Left colon (tissue), 2 donors: Measurements from ENCODE around the gene CLSTN2. TPM values are rescaled to one million over a fixed set of nuclear protein-coding genes. Genes with fewer than 3 reads are reported as not detected.

Experiments used
- ATAC-seq: fragments of 200-7000 bp; cut with Tn5 transposase; one replicate; pipeline ENCODE4 v1.9.1; 2020; ENCODE audit warnings: mild to moderate bottlenecking, moderate library complexity
- DNase-seq, 2 donors: peaks; one replicate each; pipeline ENCODE4 v3.0.0-alpha.2; 2020
- intact Hi-C, 2 donors: fragments of 100-400 bp; cut with DNase I in 1 of 2; cut with micrococcal nuclease in 1 of 2; formaldehyde crosslinking; loops; one replicate each; pipeline versions ENCODE4 v1.11.2 to v1.14.0; 2022; cut with DNase I, micrococcal nuclease
- total RNA-seq, 2 donors: library from RNA; stranded (reverse); fragmentation: NEBNext Ultra II Directional; extraction: Animal tissue kit (Norgen Biotek cat#: 25700); gene quantifications; one replicate each; pipeline ENCODE4 v1.2.1, GENCODE V29; 2021
- donor health status: DM: no; HTN: no; CAD: no.
- donor health status: DM: yes; HTN: yes; CAD: no.

CLSTN2 gene
- total RNA-seq, 2 donors from 2014 or later, result 0.98 to 2.4 TPM

DNA sequence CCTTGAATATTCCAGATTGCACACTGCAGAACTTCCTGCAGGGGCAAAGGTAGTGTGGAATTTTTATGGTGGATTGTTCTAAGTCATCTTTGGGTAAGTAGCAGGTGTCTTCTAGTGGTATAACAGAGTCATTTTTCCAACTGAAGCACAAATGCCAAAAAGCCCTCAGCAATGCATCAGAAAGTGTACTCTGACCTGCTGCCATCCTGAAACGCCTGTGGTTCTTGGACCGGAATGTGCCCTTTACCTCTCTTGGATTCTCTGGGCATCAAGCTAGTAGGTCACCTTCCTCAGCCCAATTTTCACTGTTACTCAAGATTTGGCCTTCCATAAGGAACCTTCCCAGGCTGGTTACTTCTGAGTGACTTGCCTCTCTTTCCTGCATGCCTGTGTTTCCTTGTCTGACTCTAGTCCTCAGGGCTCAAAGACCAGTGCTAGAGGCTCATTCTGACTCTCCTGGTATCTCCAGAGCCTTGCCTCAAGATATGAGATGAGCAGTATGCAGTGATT is 4.8 kb downstream of the CLSTN2 start:
- ATAC-seq (no peak), DNase-seq (no peak)
- intact Hi-C loops, result no loop called here

GRCh38 chr3:139940622-139941021 is 5.6 kb downstream of the CLSTN2 start:
- intact Hi-C loops, result no loop called here
- ATAC-seq (no peak), DNase-seq (no peak)

- DNase-seq, result no peak
- intact Hi-C loops, result no loop called here
- ATAC-seq, result no peak
Observed at GRCh38 chr3:139941580-139941979, 6.6 kb downstream of the CLSTN2 start.

GRCh38 chr3:139944256-139944910 is 9.4 kb downstream of the CLSTN2 start:
- intact Hi-C loops, result no loop called here
- ATAC-seq, result no peak

GRCh38 chr3:139945386-139945785 is 10.4 kb downstream of the CLSTN2 start:
- ATAC-seq (no peak), DNase-seq (no peak)
- intact Hi-C loops, result no loop called here

More at GRCh38 chr3:139944256-139944910, 9.4 kb downstream of the CLSTN2 start:
- DNase-seq, result no peak

DNA sequence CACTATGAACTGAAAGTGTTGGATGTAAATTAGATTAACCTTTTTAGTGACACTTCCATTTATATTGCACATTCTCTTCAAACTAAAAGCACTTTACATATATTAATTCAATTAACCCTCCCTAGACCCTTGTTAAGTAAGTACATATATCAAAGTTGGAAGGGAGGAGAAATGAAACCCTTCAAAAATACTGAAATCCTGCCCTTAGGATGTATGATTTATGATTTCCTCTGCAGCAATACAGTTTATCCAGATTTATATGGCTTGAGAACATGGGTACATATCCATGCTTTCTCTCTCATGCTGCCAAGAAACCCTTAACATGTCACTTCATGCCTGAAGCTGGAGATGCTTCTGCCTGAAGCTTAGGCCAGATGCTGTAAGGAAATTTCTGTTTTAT is 11.0 kb downstream of the CLSTN2 start:
- ATAC-seq (no peak), DNase-seq (no peak)
- intact Hi-C loops, result no loop called here

- no peak for ATAC-seq
- DNase-seq, result no peak
- intact Hi-C loops, result no loop called here
Observed at GRCh38 chr3:139948467-139948866, 13.5 kb downstream of the CLSTN2 start.

- no peak for ATAC-seq
- intact Hi-C loops, result no loop called here
Observed at GRCh38 chr3:139948898-139949297, 13.9 kb downstream of the CLSTN2 start.

DNA sequence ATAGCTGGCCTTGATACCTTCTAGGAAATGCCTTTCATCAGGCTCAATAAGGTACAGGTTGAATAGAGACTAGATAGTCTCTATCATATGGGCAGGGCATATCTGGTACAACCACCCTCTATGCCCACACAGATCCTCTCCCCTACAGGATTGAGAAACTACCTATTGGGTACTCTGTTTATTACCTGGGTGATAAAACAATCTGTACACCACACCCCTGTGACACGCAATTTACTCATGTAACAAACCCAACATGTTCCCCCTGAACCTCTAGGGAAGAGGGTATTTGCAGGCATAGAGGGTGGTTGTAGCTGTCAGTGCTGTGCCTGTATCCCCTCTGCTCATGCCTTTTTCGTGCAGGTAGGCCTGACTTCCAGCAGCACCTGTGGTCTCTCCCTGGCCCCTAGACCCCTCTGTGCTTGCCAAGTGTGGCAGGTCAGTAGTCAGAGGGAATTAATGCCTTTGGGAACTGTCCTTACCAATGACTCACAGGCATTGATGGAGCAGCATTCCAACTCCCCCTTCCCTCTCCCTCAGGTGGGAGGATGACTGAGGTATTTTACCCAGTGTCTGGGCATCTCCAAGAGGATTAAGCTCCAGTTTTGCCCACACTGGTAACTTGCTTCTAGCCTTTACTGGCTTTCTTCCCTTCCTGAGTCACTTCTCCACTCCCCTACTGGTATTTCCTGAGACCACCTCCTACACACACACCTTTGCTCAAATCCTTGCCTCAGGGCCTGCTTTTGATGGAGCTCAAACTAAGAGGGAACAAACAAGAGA is 18.3 kb downstream of the CLSTN2 start:
- DNase-seq, result no peak
- intact Hi-C loops, result no loop called here
- no peak for ATAC-seq

More at GRCh38 chr3:139948898-139949297, 13.9 kb downstream of the CLSTN2 start:
- DNase-seq, result no peak

- DNase-seq, result no peak
- no peak for ATAC-seq
- intact Hi-C loops, result no loop called here
Observed at GRCh38 chr3:139954146-139954860, 19.3 kb downstream of the CLSTN2 start.

- DNase-seq (no peak), ATAC-seq (no peak)
- intact Hi-C loops, result no loop called here
Observed at GRCh38 chr3:139957844-139958243, 22.9 kb downstream of the CLSTN2 start.

DNA sequence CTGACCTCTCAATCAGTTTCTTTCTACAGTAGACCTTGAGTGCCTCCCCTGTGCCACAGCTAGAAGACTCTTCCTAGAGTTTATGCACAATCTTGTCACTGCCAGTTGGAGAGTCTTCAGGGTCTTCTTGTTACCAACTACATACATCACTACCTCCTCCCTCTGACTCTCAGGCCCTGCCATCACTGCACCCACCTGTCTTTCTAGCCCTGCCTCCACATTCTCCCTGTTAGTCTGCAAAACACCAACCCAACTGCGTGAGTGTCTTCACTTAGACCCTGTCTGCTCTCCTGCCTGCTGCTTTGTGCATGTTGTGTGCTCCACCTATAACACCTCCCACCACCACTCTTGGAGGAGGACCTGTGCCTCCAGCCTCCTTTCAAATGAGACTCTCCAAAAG is 34.4 kb downstream of the CLSTN2 start:
- ATAC-seq (no peak), DNase-seq (no peak)
- intact Hi-C loops, result no loop called here

- intact Hi-C loops, result no loop called here
- ATAC-seq (no peak), DNase-seq (no peak)
Observed at GRCh38 chr3:139970526-139970925, 35.5 kb downstream of the CLSTN2 start.

DNA sequence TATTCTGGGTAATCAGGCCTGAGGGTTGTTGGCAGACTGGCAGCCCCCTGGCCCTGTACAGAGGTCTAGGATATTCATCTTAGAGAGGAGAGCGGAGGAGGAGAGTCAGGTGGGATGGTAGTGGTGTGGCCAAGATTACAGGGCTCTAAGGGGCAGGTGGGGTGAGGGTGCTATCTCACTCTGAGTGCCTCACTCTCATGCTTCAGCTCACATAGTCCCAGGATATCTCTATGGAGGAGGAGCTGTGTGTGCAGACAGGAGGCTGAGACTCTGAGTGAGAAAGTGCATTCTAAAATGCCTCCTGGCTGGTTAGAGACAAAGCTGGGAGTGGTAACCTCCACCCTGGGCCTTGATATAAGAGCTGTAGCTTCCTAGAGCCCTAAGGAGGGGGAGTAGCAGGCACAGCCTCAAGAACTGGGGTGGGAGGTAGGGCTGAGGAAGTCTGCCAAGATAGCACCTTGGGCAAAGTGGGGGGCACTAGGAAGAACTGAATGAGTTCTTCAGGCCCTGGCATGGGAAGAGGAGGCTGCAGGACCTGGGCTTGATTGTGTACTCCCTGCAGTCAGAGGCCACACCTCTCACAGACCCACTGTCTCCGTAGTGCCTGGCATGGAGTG is 39.9 kb downstream of the CLSTN2 start:
- no peak for ATAC-seq
- intact Hi-C loops, result no loop called here
- DNase-seq, result no peak

- intact Hi-C loops, result no loop called here
- no peak for ATAC-seq
- DNase-seq, result no peak
Observed at GRCh38 chr3:139975594-139976365, 40.8 kb downstream of the CLSTN2 start.

DNA sequence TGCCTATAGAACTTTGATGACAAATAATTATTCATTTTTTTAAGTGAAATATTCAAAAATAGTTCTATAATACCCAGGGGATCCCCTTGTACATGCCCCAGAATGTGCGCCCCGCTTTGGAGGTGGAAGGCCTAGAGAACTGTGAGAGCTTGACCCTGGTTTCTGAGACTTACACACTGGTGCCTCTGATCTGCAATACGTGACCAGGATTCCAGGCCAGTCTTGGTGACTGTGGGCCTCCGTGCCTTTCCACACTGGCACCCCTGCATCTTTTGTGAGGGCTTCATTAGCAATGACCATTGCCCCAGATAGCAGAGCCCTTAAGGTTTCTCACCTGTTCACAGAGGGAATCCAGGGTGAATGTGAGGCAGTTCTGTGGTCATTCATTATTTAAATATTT is 44.0 kb downstream of the CLSTN2 start:
- intact Hi-C loops, result no loop called here
- ATAC-seq (no peak), DNase-seq (no peak)

DNA sequence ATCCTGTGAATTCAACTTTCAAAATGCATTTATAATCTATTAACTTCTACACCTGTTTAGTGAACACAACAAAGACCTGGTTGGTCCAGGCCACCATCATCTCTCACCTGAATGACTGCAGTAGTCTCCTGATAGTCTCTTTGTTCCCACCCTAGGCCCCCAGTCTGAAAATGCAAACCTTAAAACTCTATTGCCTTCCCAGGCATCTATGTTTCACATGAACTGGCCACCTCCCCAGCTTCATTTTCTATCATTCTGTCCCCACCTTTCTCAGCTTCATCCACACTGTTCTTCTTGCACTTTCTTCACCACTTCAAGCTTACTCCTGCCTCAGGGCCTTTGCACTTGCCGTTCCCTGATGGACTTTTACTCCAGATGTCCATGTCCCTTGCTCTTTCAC is 45.0 kb downstream of the CLSTN2 start:
- ATAC-seq (no peak), DNase-seq (no peak)
- intact Hi-C loops, result no loop called here

- ATAC-seq (no peak), DNase-seq (no peak)
- intact Hi-C loops, result no loop called here
Observed at GRCh38 chr3:139982404-139982803, 47.4 kb downstream of the CLSTN2 start.

DNA sequence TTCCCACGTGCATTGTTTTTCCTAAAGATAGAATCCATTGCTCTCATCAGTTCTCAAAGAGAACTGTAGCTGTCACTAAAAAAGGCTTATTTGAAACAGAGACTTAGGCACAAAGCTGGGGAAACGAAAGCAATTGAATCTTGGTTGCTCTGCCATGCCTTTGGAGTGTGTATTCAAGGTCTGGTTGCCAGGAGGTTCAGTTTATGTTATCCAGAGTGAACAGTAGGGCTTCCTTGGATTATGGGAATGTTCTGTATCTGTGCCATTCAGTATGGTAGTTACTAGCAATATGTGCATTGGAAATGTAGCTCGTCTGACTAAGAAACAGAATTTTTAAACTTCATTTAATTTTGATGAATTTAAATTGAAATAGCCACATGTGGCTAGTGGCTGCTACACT is 50.6 kb downstream of the CLSTN2 start:
- DNase-seq (no peak), ATAC-seq (no peak)
- intact Hi-C loops, result no loop called here
